B cell (primary cell): Measurements from ENCODE around the gene OTUD3. TPM values are rescaled to one million over a fixed set of nuclear protein-coding genes. Genes with fewer than 3 reads are reported as not detected.

Experiments
- ATAC-seq: fragments of 200-7000 bp; cut with Tn5 transposase; one replicate; pipeline ENCODE4 v1.10.0; 2021; ENCODE audit warnings: low read depth, mild to moderate bottlenecking, moderate number of reproducible peaks, moderate library complexity
- CTCF ChIA-PET: fragments of 350-600 bp; sonication (Branson Sonifier 250); formaldehyde crosslinking; loops from one replicate; lab custom pipeline; 2021; ENCODE audit warnings: antibody characterized with exemption, inconsistent platforms; lab: Charles Lee
- POLR2A ChIA-PET: fragments of 350-600 bp; sonication (Branson Sonifier 250); formaldehyde crosslinking; loops from one replicate; lab custom pipeline; 2021; ENCODE audit warnings: antibody characterized with exemption; lab: Charles Lee
- DNase-seq: peaks from one replicate; pipeline ENCODE4 v3.0.0; 2013
- H2AFZ ChIP-seq: 2 replicates; pipeline ENCODE4 v1.6.1; 2012; ENCODE audit warnings: mild to moderate bottlenecking, low read depth, low read length; ENCODE audit not compliant: insufficient read depth, poor library complexity, severe bottlenecking
- H3K27ac ChIP-seq, 2 donors: 1 replicate in 1 of 2; 2 replicates in 1 of 2; pipeline ENCODE4 v1.5.1; 2012 to 2013; ENCODE audit warnings: low read length in 2 of 2, mild to moderate bottlenecking in 2 of 2, moderate library complexity in 1 of 2
- H3K27me3 ChIP-seq, 4 experiments: fragments of 200-600 bp in 1 of 4; sonication (generic) in 1 of 4; replicated peaks in 1 of 4; 1 replicate in 2 of 4; 2 replicates in 2 of 4; pipeline versions ENCODE4 v1.6.1 to v1.7.0; 2013 to 2016; ENCODE audit warnings: low read length in 3 of 4, mild to moderate bottlenecking in 2 of 4, mixed read lengths in 1 of 4, moderate library complexity in 1 of 4; ENCODE audit not compliant: insufficient read depth in 4 of 4, control insufficient read depth in 3 of 4; ENCODE audit errors: control extremely low read depth in 1 of 4
- H3K36me3 ChIP-seq, 2 experiments: replicated peaks in 1 of 2; 1 replicate in 1 of 2; 2 replicates in 1 of 2; pipeline versions ENCODE4 v1.6.1 to v1.7.1; 2013; ENCODE audit warnings: low read length in 1 of 2; ENCODE audit not compliant: insufficient read depth in 2 of 2, control insufficient read depth in 1 of 2; ENCODE audit errors: control extremely low read depth in 1 of 2, extremely low read depth in 1 of 2
- H3K4me1 ChIP-seq, 2 donors: fragments of 200-600 bp in 1 of 2; sonication (generic) in 1 of 2; 1 replicate in 1 of 2; 2 replicates in 1 of 2; pipeline versions ENCODE4 v1.5.1 to v1.6.1; 2013 to 2017; ENCODE audit warnings: low read length in 2 of 2; ENCODE audit not compliant: control insufficient read depth in 2 of 2, insufficient read depth in 2 of 2
- H3K4me2 ChIP-seq: replicated peaks from 2 replicates; pipeline ENCODE3; 2012; ENCODE audit warnings: mild to moderate bottlenecking, low read depth, low read length; ENCODE audit not compliant: poor library complexity, severe bottlenecking
- H3K4me3 ChIP-seq, 5 experiments: fragments of 200-600 bp in 1 of 5; sonication (generic) in 1 of 5; 1 replicate in 3 of 5; 2 replicates in 2 of 5; pipeline versions ENCODE4 v1.5.1 to v1.7.0; 2011 to 2016; ENCODE audit warnings: low read length in 4 of 5, mild to moderate bottlenecking in 4 of 5, low read depth in 2 of 5, control low read depth in 1 of 5, moderate library complexity in 1 of 5; ENCODE audit not compliant: insufficient read depth in 1 of 5; ENCODE audit errors: control extremely low read depth in 1 of 5, extremely low read depth in 1 of 5
- H3K79me2 ChIP-seq: fragments of 200-600 bp; sonication (generic); one replicate; pipeline ENCODE4 v1.6.0; 2016; ENCODE audit warnings: low read length; ENCODE audit not compliant: control insufficient read depth, insufficient read depth
- H3K9ac ChIP-seq: fragments of 200-600 bp; sonication (generic); 2 replicates; pipeline ENCODE4 v1.6.1; 2017; ENCODE audit warnings: mild to moderate bottlenecking, low read length, moderate library complexity
- H3K9me3 ChIP-seq, 3 donors: one replicate each; pipeline versions ENCODE4 v1.6.1 to v1.7.1; 2013; ENCODE audit warnings: low read length in 2 of 3; ENCODE audit not compliant: control insufficient read depth in 2 of 3, insufficient read depth in 1 of 3; ENCODE audit errors: control extremely low read depth in 1 of 3
- H4K20me1 ChIP-seq: 2 replicates; pipeline ENCODE4 v1.6.0; 2012; ENCODE audit warnings: mild to moderate bottlenecking, low read length; ENCODE audit not compliant: insufficient read depth, control insufficient read depth, poor library complexity, severe bottlenecking
- H3K27ac Mint-ChIP-seq: one replicate; pipeline ENCODE4 v1.8.0; 2021; ENCODE audit warnings: mixed read lengths
- H3K27me3 Mint-ChIP-seq: one replicate; pipeline ENCODE4 v1.8.0; 2021; ENCODE audit warnings: mixed read lengths
- H3K4me1 Mint-ChIP-seq: one replicate; pipeline ENCODE4 v1.8.0; 2021; ENCODE audit warnings: mixed read lengths
- H3K4me3 Mint-ChIP-seq: one replicate; pipeline ENCODE4 v1.8.0; 2021; ENCODE audit warnings: mixed read lengths
- H3K9me3 Mint-ChIP-seq: one replicate; pipeline ENCODE4 v1.8.0; 2022; ENCODE audit warnings: mixed read lengths; ENCODE audit not compliant: insufficient read depth
- CTCF ChIP-seq: fragments of 200-600 bp; IDR thresholded peaks from one replicate; pipeline ENCODE4 v1.8.0; 2022; ENCODE audit warnings: antibody characterized with exemption, mild to moderate bottlenecking
- EZH2 ChIP-seq: IDR thresholded peaks from 2 replicates; pipeline ENCODE4 v1.6.1; 2012; ENCODE audit warnings: borderline replicate concordance, low read depth, mild to moderate bottlenecking, moderate library complexity, low read length; ENCODE audit not compliant: insufficient read depth, poor library complexity, severe bottlenecking
- WGBS: methylation state at CpG from one replicate; pipeline ENCODE4 v1.1.5; 2013; ENCODE audit warnings: missing lambda C conversion rate; ENCODE audit not compliant: insufficient coverage; 5-methylcytosine and 5-hydroxymethylcytosine counted together
- intact Hi-C: fragments of 100-400 bp; cut with micrococcal nuclease; formaldehyde crosslinking; loops from one replicate; pipeline ENCODE4 v1.10.0; 2022
- polyA plus RNA-seq: library from polyadenylated mRNA; depleted of rRNA; stranded (reverse); fragments of >200 nt; gene quantifications from 2 replicates; pipeline ENCODE4 v1.2.3, GENCODE V29; 2012
- total RNA-seq, 2 donors: library from RNA; stranded (reverse); fragments of 120-200 nt in 1 of 2; gene quantifications; 1 replicate in 1 of 2; 2 replicates in 1 of 2; pipeline versions ENCODE4 v1.2.3 to v1.2.4, GENCODE V29; 2013 to 2022

OTUD3 gene
- total and polyA plus RNA-seq, 2 donors (not counting 1 experiment from before 2014, with no cell fraction given) = 4.2 to 19.6 TPM

- peaks cover 9% of the 10 kb centered on the region for H3K9me3 Mint-ChIP-seq
- Histone ChIP-seq H3K4me3 (no peak overlapping the region), H3K4me1 (no peaks in the 10 kb centered on the region), H3K9me3 (peaks cover 0 to 9% (median 4%) of the 10 kb centered on the region in 3 donors), H3K27me3 (peaks cover 0 to 6% (median 2%) of the 10 kb centered on the region in 4 experiments), H2AFZ (no peak overlapping the region), H3K4me2 (no peak overlapping the region), H3K79me2 (no peaks in the 10 kb centered on the region), H3K27ac (no peak overlapping the region), H3K36me3 (no peaks in the 10 kb centered on the region), H3K9ac (no peak overlapping the region), H4K20me1 (no peaks in the 10 kb centered on the region)
- ATAC-seq = no peak
- H3K4me3 Mint-ChIP-seq = no peak overlapping the region
- ChIA-PET CTCF (no interaction called here), POLR2A (no interaction called here)
- no peak overlapping the region for H3K27ac Mint-ChIP-seq
- no peak for DNase-seq
- peaks cover 48% of the 10 kb centered on the region for H3K27me3 Mint-ChIP-seq
- H3K4me1 Mint-ChIP-seq = peaks cover 2% of the 10 kb centered on the region
- intact Hi-C loops = no loop called here
- WGBS = 83% methylated on average over 1 of the region's 2 CpGs
- TF ChIP-seq EZH2 = no peak
- no peak for TF ChIP-seq CTCF
These were observed 21.8 kb upstream of the OTUD3 start for GRCh38 chr1:19860418-19860817.

- WGBS = 63% methylated on average over 2 of the region's 2 CpGs
- TF ChIP-seq CTCF (no peak), EZH2 (no peak)
- Histone ChIP-seq H3K4me2 (no peak overlapping the region), H3K36me3 (no peaks in the 10 kb centered on the region), H3K27me3 (peaks cover 0 to 12% (median 2%) of the 10 kb centered on the region in 4 experiments), H3K79me2 (no peaks in the 10 kb centered on the region), H3K9ac (no peak overlapping the region), H3K27ac (no peak overlapping the region), H4K20me1 (no peaks in the 10 kb centered on the region), H2AFZ (no peak overlapping the region), H3K4me1 (no peaks in the 10 kb centered on the region), H3K9me3 (peaks cover 0 to 9% (median 5%) of the 10 kb centered on the region in 3 donors), H3K4me3 (no peak overlapping the region)
- H3K27ac Mint-ChIP-seq = no peak overlapping the region
- ChIA-PET POLR2A (no interaction called here), CTCF (no interaction called here)
- peaks cover 54% of the 10 kb centered on the region for H3K27me3 Mint-ChIP-seq
- H3K9me3 Mint-ChIP-seq = peaks cover 9% of the 10 kb centered on the region
- no peak for DNase-seq
- H3K4me1 Mint-ChIP-seq = peaks cover 2% of the 10 kb centered on the region
- intact Hi-C loops = no loop called here
- no peak overlapping the region for H3K4me3 Mint-ChIP-seq
- no peak for ATAC-seq
These were observed 21.2 kb upstream of the OTUD3 start for GRCh38 chr1:19861034-19861433.
